Tibial artery (tissue), 4 donors: ENCODE measurements around the gene TMEM86A.

Experiments
- DNase-seq, 2 donors: peaks; one replicate each; pipeline ENCODE4 v3.0.0-alpha.2; 2019
- H3K27ac ChIP-seq, 2 donors: fragments of 200-600 bp; sonication (generic) in 1 of 2; 1 replicate in 1 of 2; 2 replicates in 1 of 2; pipeline ENCODE4 v1.5.1; 2018 to 2019; ENCODE audit warnings: mild to moderate bottlenecking in 1 of 2
- H3K27me3 ChIP-seq, 2 donors: fragments of 200-600 bp; sonication (generic) in 1 of 2; one replicate each; pipeline versions ENCODE4 v1.5.1 to v1.6.0; 2016 to 2019
- H3K36me3 ChIP-seq, 3 donors: fragments of 200-600 bp; sonication (generic) in 2 of 3; one replicate each; pipeline ENCODE4 v1.5.1; 2016 to 2019; ENCODE audit warnings: mild to moderate bottlenecking in 2 of 3
- H3K4me1 ChIP-seq, 4 donors: fragments of 200-600 bp; sonication (generic) in 2 of 4; 1 replicate in 3 of 4; 2 replicates in 1 of 4; pipeline ENCODE4 v1.5.1; 2016 to 2019
- H3K4me3 ChIP-seq, 2 donors: fragments of 200-600 bp; sonication (generic) in 1 of 2; 1 replicate in 1 of 2; 2 replicates in 1 of 2; pipeline ENCODE4 v1.5.1; 2018 to 2019; ENCODE audit warnings: mild to moderate bottlenecking in 2 of 2
- H3K9me3 ChIP-seq, 3 donors: fragments of 200-600 bp; sonication (generic) in 1 of 3; one replicate each; pipeline ENCODE4 v1.5.1; 2016 to 2019
- CTCF ChIP-seq, 2 experiments: fragments of 200-600 bp in 1 of 2; fragments of 450-650 bp in 1 of 2; IDR thresholded peaks; one replicate each; pipeline ENCODE4 v1.5.1; 2017 to 2019; ENCODE audit warnings: antibody characterized with exemption in 2 of 2, mild to moderate bottlenecking in 1 of 2, moderate library complexity in 1 of 2
- intact Hi-C: fragments of 100-400 bp; cut with DNase I; formaldehyde crosslinking; loops from one replicate; pipeline ENCODE4 v1.15.0; 2023; ENCODE audit warnings: low total_unique reads

The TMEM86A gene

GRCh38 chr11:18737642-18738041 is 39.1 kb downstream of the TMEM86A start:
- intact Hi-C loops, result no loop called here
- no peak for TF ChIP-seq CTCF (IDR thresholded peaks at IDR 0.05)
- Histone ChIP-seq H3K9me3 (no peaks in the 10 kb centered on the region), H3K27me3 (peaks cover 0 to 5% of the 10 kb centered on the region in 2 donors), H3K27ac (no peak overlapping the region), H3K36me3 (no peaks in the 10 kb centered on the region), H3K4me1 (no peaks in the 10 kb centered on the region), H3K4me3 (no peak overlapping the region)
- no peak for DNase-seq

GRCh38 chr11:18739685-18740084 is 41.1 kb downstream of the TMEM86A start:
- H3K36me3 ChIP-seq, result no peaks in the 10 kb centered on the region
- no peaks in the 10 kb centered on the region for H3K4me1 ChIP-seq
- no peak overlapping the region for H3K27ac ChIP-seq
- peaks cover 0 to 5% of the 10 kb centered on the region in 2 donors for H3K27me3 ChIP-seq
- no peak for DNase-seq
- H3K9me3 ChIP-seq, result no peaks in the 10 kb centered on the region
- TF ChIP-seq CTCF (IDR thresholded peaks at IDR 0.05), result no peak
- intact Hi-C loops, result no loop called here
- H3K4me3 ChIP-seq, result no peak overlapping the region

DNA sequence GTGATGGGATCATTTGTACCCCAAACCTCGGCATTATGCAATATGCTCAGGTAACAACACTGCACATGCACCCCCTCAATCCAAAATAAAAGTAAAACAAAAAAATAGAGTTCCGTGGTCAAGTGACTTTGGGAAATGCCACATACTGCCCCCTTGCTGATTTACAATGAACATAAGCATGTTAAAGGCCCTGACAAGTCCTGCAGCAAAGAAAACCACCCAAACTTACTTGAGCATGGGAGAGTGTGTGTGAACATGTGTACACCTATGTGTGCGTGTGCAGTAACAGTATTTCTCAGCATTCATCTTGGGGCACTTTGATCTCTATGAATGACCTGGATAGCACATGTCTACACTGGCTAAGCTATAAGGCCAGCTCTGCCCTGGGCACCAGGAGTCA is 43.2 kb downstream of the TMEM86A start:
- H3K4me3 ChIP-seq, result no peak overlapping the region
- no peak overlapping the region for H3K27ac ChIP-seq
- intact Hi-C loops, result no loop called here
- no peak for DNase-seq
- TF ChIP-seq CTCF (IDR thresholded peaks at IDR 0.05), result no peak
- H3K27me3 ChIP-seq, result peaks cover 0 to 3% of the 10 kb centered on the region in 2 donors
- H3K4me1 ChIP-seq, result no peaks in the 10 kb centered on the region
- no peaks in the 10 kb centered on the region for H3K36me3 ChIP-seq
- H3K9me3 ChIP-seq, result no peaks in the 10 kb centered on the region

DNA sequence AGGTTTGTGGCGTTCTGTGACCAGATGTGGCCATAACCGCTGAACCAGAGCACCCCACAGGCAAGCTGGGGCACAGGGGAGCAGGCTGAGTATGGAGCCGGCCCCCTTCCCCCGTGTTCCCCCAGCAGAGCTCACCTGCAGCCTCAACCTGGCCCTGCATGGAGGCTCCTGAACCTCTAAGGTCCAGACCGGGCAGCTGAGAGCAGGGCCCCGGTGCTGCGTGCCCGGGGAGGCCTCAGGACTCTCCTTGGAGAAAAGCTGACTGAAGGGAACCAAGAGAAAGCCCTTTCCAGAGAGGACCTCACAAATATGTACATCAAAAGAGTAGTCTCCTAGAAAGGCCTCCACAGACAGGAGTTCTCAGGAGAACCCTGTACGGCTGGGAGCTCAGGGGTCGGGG is 44.8 kb downstream of the TMEM86A start:
- H3K9me3 ChIP-seq, result no peaks in the 10 kb centered on the region
- H3K4me1 ChIP-seq, result no peaks in the 10 kb centered on the region
- H3K4me3 ChIP-seq, result no peak overlapping the region
- DNase-seq, result no peak
- H3K36me3 ChIP-seq, result no peaks in the 10 kb centered on the region
- H3K27me3 ChIP-seq, result no peaks in the 10 kb centered on the region
- no peak overlapping the region for H3K27ac ChIP-seq
- TF ChIP-seq CTCF (IDR thresholded peaks at IDR 0.05), result no peak
- intact Hi-C loops, result no loop called here

- H3K4me1 ChIP-seq, result no peaks in the 10 kb centered on the region
- H3K9me3 ChIP-seq, result no peaks in the 10 kb centered on the region
- no peak for DNase-seq
- TF ChIP-seq CTCF (IDR thresholded peaks at IDR 0.05), result no peak
- no peak overlapping the region for H3K4me3 ChIP-seq
- H3K27me3 ChIP-seq, result no peaks in the 10 kb centered on the region
- no peak overlapping the region for H3K27ac ChIP-seq
- H3K36me3 ChIP-seq, result no peaks in the 10 kb centered on the region
- intact Hi-C loops, result no loop called here
Measured at GRCh38 chr11:18743900-18744514, 45.4 kb downstream of the TMEM86A start.

GRCh38 chr11:18745251-18745650 is 46.7 kb downstream of the TMEM86A start:
- no peak for TF ChIP-seq CTCF (IDR thresholded peaks at IDR 0.05)
- intact Hi-C loops, result no loop called here
- H3K4me1 ChIP-seq, result peaks cover 0 to 7% (median 0%) of the 10 kb centered on the region in 4 donors
- H3K36me3 ChIP-seq, result no peaks in the 10 kb centered on the region
- H3K27ac ChIP-seq, result no peak overlapping the region
- H3K4me3 ChIP-seq, result no peak overlapping the region
- no peaks in the 10 kb centered on the region for H3K27me3 ChIP-seq
- H3K9me3 ChIP-seq, result no peaks in the 10 kb centered on the region
- DNase-seq, result no peak
